Activated CD8-positive, alpha-beta T cell treated with anti-CD3 and anti-CD28 coated beads for 36 hours (primary cell): Measurements from ENCODE around the gene PDLIM7. TPM values are rescaled to one million over a fixed set of nuclear protein-coding genes. Genes with fewer than 3 reads are reported as not detected.

Experiments
- ATAC-seq: fragments of 200-7000 bp; cut with Tn5 transposase; one replicate; pipeline ENCODE4 v1.10.0; 2021; ENCODE audit warnings: mild to moderate bottlenecking, moderate library complexity
- CTCF ChIA-PET: fragments of 350-600 bp; sonication (Branson Sonifier 250); formaldehyde crosslinking; loops from one replicate; lab custom pipeline; 2021; ENCODE audit warnings: antibody characterized with exemption; lab: Charles Lee
- POLR2A ChIA-PET: fragments of 350-600 bp; sonication (Branson Sonifier 250); formaldehyde crosslinking; loops from one replicate; lab custom pipeline; 2021; ENCODE audit warnings: antibody characterized with exemption; lab: Charles Lee
- DNase-seq: peaks from one replicate; pipeline ENCODE4 v3.0.0-alpha.2; 2020
- H3K27ac Mint-ChIP-seq: one replicate; pipeline ENCODE4 v1.8.0; 2021; ENCODE audit warnings: mild to moderate bottlenecking, mixed read lengths
- H3K27me3 Mint-ChIP-seq: one replicate; pipeline ENCODE4 v1.8.0; 2021; ENCODE audit warnings: mixed read lengths
- H3K36me3 Mint-ChIP-seq: one replicate; pipeline ENCODE4 v1.8.0; 2021; ENCODE audit warnings: low read depth, mixed read lengths
- H3K4me1 Mint-ChIP-seq: one replicate; pipeline ENCODE4 v1.8.0; 2021; ENCODE audit warnings: low read depth, mixed read lengths
- H3K4me3 Mint-ChIP-seq: one replicate; pipeline ENCODE4 v1.8.0; 2021; ENCODE audit warnings: mild to moderate bottlenecking, moderate library complexity, mixed read lengths
- H3K9me3 Mint-ChIP-seq: one replicate; pipeline ENCODE4 v1.8.0; 2021; ENCODE audit warnings: mixed read lengths
- CTCF ChIP-seq: fragments of 200-600 bp; IDR thresholded peaks from one replicate; pipeline ENCODE4 v1.8.0; 2022; ENCODE audit warnings: antibody characterized with exemption, mild to moderate bottlenecking
- intact Hi-C: fragments of 100-400 bp; cut with micrococcal nuclease; formaldehyde crosslinking; loops from one replicate; pipeline ENCODE4 v1.10.0; 2022
- total RNA-seq, 2 experiments: library from RNA; stranded (reverse); gene quantifications; one replicate each; pipeline ENCODE4 v1.2.3, GENCODE V29; 2021

Gene PDLIM7
- total RNA-seq, 2 experiments from 2014 or later = 68.4 to 73.0 TPM

DNA sequence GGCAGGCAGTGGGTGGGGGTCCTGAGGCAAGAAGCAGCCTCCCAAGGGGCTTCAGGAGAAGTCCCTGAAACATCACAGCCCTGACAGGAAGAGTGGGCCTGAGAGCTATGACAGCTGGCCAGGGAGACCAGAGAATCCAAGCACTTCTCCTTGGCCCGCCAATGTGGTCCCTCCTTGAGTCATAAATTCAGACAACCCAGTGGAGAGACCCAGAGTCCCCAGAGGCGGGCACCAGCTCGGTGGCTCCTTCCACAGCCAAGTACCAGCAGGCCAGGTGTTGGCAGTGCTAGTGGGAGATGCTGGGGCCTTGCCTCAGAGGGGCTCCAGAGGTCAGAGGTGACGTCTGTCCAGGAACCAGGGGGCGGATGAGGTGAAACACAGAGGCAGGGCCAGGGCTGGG lies 13.8 kb upstream of the PDLIM7 start:
- Mint-ChIP-seq H3K27me3 (no peaks in the 10 kb centered on the region), H3K4me3 (no peak overlapping the region), H3K9me3 (no peaks in the 10 kb centered on the region), H3K36me3 (peaks cover 60% of the 10 kb centered on the region), H3K27ac (no peak overlapping the region), H3K4me1 (peaks cover 41% of the 10 kb centered on the region)
- intact Hi-C loops = no loop called here
- no peak for TF ChIP-seq CTCF
- ChIA-PET CTCF (interaction anchor here (1.0 to 9.4 kb wide), 4 partner anchors 9 to 121 kb away, joined by 3 to 65 read pairs (median 3); no protein-coding TSS in a partner anchor), POLR2A (interaction anchor here (1.4 kb wide), 1 partner anchor 9 kb away, joined by 5 read pairs; no protein-coding TSS in a partner anchor)
- DNase-seq (no peak), ATAC-seq (no peak)

DNA sequence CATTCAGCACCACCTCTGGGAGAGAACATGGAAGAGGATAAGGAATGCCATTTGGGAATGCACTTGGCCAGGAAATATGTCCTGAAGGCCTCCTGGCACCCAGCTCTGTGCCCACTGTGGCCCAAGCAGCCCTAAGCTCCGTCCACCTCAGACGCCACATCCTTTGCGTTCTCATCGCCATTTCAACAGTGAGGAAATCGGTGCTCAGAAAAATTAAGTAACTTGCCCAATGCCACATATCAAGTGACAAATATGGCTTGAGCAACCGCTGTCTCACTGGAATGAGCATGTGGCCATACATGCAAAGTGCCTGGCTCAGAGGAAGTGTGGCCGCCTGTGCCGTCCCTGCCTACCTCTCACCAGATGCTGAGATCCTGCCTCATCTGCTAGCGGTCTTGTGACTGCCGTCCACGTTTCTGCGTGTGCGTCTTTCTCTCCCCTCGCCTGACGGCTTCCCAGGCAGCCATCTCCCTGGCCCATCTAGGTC lies 13.2 kb upstream of the PDLIM7 start:
- Mint-ChIP-seq H3K27me3 (no peaks in the 10 kb centered on the region), H3K4me3 (no peak overlapping the region), H3K9me3 (no peaks in the 10 kb centered on the region), H3K36me3 (peaks cover 54% of the 10 kb centered on the region), H3K27ac (no peak overlapping the region), H3K4me1 (peaks cover 36% of the 10 kb centered on the region)
- CTCF ChIA-PET = interaction anchor here (1.0 to 9.4 kb wide), 4 partner anchors 9 to 120 kb away, joined by 3 to 65 read pairs (median 3); no protein-coding TSS in a partner anchor
- no peak for TF ChIP-seq CTCF
- intact Hi-C loops = no loop called here
- POLR2A ChIA-PET = interaction anchor here (0.6 to 1.4 kb wide), 4 partner anchors 9 to 82 kb away, joined by 3 to 5 read pairs (median 3); no protein-coding TSS in a partner anchor
- ATAC-seq (no peak), DNase-seq (no peak)

GRCh38 chr5:177509991-177510566 lies 12.7 kb upstream of the PDLIM7 start:
- H3K36me3 Mint-ChIP-seq = peaks cover 49% of the 10 kb centered on the region
- intact Hi-C loops = no loop called here

DNA sequence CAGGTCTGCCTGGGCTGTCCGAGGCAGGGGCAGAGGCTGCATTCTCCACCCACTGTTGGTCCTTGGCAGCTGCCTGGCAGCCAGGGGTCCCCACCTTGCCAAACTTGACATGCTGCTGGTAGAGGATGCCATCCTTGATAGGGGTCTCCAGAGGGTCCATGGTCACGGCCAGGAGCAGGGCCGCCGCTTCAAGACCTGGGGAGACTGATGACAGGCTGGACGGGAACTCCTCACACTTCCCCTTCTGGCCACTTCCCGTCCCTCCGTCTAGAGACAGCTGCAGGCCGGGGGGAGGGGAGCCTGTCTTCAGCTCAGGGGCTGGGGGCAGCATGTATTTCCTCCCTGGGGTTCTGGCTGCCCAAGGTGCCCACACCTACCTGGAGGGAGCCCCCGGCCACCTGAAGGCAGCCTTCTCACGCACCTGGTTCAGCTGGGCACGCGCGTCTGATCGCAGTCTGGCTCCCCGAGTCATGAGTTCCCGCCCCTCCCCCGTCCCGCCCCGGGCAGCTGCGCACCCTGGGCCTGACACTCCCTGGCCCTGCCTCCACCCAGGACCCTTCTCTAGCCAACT lies 12.1 kb upstream of the PDLIM7 start, which contains the start of gene DOK3:
Gene DOK3 (minus strand): TSS at position 446 of the 571 bp plus-strand sequence. CDS start 286 bp downstream, at position 160.
- Mint-ChIP-seq H3K27ac (no peak within 1 kb of the TSS), H3K9me3 (no peaks in the 10 kb centered on the region), H3K36me3 (peaks cover 43% of the 10 kb centered on the region), H3K27me3 (no peaks in the 10 kb centered on the region), H3K4me1 (peaks cover 26% of the 10 kb centered on the region), H3K4me3 (no peak within 1 kb of the TSS)
- POLR2A ChIA-PET = interaction anchor here (1.1 to 1.4 kb wide), 6 partner anchors 8 to 130 kb away, joined by 3 to 5 read pairs (median 3); no protein-coding TSS in a partner anchor
- intact Hi-C loops = no loop called here
- DNase-seq (peak; percentile 38), ATAC-seq (peak; percentile 31)
- no peak for TF ChIP-seq CTCF
- CTCF ChIA-PET = interaction anchor here (0.9 to 9.4 kb wide), 5 partner anchors 8 to 119 kb away, joined by 3 to 65 read pairs (median 8); no protein-coding TSS in a partner anchor

More at GRCh38 chr5:177509991-177510566, 12.7 kb upstream of the PDLIM7 start:
- CTCF ChIA-PET = interaction anchor here (1.0 to 9.4 kb wide), 3 partner anchors 8 to 106 kb away, joined by 3 to 65 read pairs (median 8); no protein-coding TSS in a partner anchor
- H3K27me3 Mint-ChIP-seq = no peaks in the 10 kb centered on the region
- peak; percentile 48 for DNase-seq
- POLR2A ChIA-PET = interaction anchor here (0.6 to 1.4 kb wide), 5 partner anchors 8 to 83 kb away, joined by 3 to 5 read pairs (median 3); no protein-coding TSS in a partner anchor
- peaks cover 31% of the 10 kb centered on the region for H3K4me1 Mint-ChIP-seq
- H3K9me3 Mint-ChIP-seq = no peaks in the 10 kb centered on the region
- no peak overlapping the region for H3K4me3 Mint-ChIP-seq
- peak; percentile 52 for ATAC-seq
- H3K27ac Mint-ChIP-seq = no peak overlapping the region
- no peak for TF ChIP-seq CTCF
